Mesenteric fat pad (tissue), 1 donor: Measurements from ENCODE around the gene TP73. TPM values are rescaled to one million over a fixed set of nuclear protein-coding genes. Genes with fewer than 3 reads are reported as not detected.

ENCODE experiments used
- DNase-seq: peaks from one replicate; pipeline ENCODE4 v3.0.0-alpha.2; 2020; ENCODE audit warnings: low spot score
- total RNA-seq: library from RNA; stranded (reverse); fragmentation: NEBNext Ultra II Directional; extraction: Animal tissue kit (Norgen Biotek cat#: 25700); gene quantifications from one replicate; pipeline ENCODE4 v1.2.1, GENCODE V29; 2021
- donor health status: DM: yes; HTN: yes; CAD: no.

The TP73 gene
- total RNA-seq, 1 donor from 2014 or later: not detected

DNA sequence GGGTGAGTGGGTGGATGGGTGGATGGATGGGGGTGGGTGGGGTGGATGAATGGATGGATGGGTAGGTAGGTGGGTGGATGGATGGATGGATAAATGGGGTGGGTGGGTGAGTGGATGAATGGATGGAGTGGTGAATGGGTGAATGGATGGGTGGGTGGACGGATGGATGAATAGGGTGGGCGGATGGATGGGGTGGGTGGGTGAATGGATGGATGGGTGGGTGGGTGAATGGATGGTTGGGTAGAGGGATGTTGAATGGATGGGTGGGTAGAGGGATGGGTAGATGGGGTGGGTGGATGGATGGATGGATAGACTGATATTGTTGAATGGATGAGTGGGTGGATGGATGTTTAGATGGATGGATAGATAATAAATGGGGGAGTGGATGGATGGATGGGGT, 73.0 kb downstream of the TP73 start:
- DNase-seq: no peak

DNA sequence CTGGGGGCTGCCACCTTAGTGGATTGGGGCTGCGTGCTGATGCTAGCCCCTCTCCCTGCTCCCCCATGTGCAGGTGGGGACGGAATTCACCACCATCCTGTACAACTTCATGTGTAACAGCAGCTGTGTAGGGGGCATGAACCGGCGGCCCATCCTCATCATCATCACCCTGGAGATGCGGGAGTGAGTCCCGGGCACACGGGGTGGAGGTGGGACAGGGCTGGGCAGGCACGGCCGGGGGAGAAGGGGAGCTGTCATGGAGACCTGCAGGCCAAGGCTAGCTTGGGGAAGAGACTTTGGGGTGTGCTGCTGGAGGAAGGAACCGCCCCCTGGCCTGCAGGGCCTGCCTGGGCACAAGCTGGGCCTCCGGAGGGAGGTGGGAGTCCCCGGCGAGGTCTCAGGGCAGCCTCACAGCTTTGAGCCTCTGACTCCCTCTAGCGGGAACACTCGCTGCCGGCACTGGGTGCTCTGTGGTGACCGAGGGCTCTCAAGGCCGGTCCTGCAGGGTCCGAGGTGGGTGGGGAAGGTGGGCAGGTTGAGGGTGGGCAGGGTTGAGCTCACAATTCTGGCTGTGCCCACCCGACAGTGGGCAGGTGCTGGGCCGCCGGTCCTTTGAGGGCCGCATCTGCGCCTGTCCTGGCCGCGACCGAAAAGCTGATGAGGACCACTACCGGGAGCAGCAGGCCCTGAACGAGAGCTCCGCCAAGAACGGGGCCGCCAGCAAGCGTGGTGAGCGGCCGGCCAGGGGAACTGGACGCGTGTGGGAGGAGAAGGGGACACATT, 74.9 kb downstream of the TP73 start:
- no peak for DNase-seq

DNA sequence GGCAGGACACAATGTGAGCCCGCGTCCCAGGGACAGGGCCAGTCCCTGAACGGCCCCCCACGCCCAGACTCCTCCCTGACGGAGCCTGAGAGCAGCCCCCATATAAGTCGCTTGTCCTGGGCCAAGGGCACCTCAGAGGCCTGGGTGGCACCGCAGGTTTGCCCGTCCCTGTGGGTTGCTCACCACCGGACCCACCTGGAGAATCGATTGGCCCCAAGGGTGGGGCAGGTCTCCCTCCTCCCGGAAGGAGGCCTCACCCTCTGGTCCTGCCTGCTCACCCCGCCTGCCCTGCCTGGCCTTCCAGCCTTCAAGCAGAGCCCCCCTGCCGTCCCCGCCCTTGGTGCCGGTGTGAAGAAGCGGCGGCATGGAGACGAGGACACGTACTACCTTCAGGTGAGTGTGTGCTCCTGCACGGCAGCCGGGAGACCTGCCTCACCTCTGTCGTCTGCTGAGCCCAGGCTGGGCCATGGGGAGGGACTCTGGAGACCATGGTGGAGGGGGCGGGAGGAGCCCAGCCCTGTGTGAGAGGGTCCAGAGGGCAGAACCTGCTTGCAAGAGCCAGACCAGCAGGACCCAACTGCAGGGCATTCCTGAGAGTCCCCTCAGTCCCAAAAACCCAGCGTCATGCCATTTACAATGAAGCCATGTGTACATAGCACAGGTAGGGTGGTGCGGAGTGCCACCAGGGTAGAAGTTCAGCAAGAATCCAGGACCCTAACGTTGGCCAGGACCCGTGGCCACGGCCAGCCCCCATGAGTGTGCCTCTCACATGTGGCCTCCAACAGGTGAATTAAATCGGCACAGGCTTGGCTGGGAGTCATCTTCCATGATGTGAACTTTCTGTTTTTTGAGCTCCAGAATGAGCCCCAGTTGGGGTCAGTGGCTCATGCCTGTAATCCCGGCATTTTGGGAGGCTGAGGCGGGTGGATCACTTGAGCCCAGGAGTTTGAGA, 75.8 kb downstream of the TP73 start:
- no peak for DNase-seq

- no peak for DNase-seq
These were observed 77.6 kb downstream of the TP73 start for GRCh38 chr1:3729594-3730542.

DNA sequence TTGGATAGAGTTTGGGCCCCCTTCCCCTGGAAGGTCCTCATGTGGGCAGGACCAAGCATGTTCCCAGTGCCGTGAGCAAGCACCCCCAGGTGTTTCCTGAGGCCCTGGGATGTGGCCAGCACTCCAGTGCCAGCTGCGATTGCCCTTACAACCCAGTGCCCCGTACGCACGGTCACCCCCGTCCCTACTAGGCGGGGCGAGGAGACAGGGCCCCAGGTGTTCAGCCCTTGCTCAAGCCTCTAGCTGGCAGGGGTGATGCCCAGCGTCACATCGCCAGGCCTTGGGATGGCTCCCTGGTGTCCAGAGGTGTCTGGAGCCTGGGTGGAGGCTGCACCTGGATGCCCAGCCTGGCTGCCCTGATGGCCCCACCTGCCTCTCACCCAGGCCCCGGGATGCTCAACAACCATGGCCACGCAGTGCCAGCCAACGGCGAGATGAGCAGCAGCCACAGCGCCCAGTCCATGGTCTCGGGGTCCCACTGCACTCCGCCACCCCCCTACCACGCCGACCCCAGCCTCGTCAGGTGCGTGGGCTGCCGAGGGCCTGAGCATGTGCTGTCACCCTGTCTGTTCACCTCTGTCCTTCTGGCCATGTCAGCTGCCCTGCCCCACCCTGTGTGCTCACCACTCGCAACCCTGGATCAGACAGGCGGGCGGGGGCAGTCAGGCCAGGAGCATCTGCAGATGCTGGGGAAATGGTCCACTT, 78.4 kb downstream of the TP73 start:
- no peak for DNase-seq

GRCh38 chr1:3731583-3732433, 79.5 kb downstream of the TP73 start:
- DNase-seq: no peak

- DNase-seq: no peak
These were observed 80.2 kb downstream of the TP73 start for GRCh38 chr1:3732434-3733093.

GRCh38 chr1:3733094-3733882, 81.0 kb downstream of the TP73 start:
- DNase-seq: no peak

- no peak for DNase-seq
These were observed 81.7 kb downstream of the TP73 start for GRCh38 chr1:3733883-3734589.

DNA sequence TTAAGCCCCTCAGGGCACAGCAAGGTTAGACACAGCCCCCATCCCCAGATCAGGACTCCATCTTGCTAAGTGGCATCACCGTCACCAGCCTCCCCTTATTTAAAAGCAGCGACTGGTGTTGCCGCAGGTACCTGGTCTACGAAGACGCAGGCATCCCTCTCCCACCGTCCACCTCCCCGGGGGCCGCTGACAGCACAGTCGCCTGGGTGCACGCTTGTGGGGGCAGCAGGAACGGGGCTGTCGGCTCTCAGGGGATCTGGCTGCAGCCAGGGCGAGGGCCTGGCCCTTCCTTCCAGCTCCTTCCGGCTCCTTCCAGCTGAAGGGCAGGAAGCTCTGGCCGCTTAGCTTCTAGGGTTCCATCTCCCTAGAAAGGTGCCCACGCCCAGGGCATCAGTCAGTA, 82.3 kb downstream of the TP73 start:
- DNase-seq: no peak

DNA sequence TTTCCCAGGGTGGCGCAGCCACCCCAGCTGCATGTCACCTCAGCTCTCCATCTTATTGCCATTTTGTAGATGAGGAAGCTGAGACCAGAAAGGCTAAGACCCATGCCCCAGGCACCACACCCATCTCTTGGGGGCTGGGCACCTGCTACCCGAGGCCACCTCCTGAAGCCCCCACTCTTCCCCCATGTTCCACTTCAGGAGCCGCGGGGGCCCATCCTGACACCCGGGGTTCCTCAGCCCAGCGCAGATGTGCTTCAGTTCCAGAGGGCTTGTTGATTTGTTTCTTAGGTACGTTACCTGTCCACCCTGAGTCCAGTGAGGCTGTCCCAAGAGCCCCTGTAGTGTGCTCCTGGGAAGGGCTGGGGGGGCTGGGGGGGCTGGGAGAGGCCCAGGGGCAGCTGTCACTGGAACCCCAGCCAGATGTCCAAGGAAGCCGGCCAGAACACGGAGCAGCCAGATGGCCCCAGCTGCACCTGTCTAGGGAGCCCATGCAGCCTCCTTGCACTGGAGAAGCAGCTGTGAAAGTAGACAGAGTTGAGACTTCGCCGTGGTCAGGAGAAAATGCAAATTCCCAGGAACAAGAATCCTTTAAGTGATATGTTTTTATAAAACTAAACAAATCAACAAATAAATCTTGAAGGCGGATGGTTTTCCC, 82.8 kb downstream of the TP73 start:
- DNase-seq: no peak

DNA sequence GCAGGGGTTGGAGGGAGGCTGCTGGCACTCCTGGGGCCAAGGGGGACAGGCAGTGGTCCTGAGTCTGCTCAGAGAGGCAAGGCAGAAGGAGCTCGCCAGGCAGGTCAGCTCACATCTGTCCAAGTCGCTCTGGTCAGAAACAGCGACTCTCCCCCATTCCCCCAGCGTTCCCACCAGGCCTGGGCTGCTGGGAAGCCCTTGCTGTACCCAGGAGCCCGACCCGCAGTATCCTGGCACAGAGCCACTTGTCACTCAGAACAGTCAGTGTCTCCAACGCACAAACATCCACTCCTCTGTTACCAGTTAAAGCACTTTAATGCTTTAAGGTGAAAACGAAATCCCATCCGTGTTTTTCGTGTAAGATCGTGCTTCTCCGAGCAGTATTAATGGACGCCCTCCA, 83.4 kb downstream of the TP73 start:
- no peak for DNase-seq

- DNase-seq: no peak
These were observed 83.8 kb downstream of the TP73 start for GRCh38 chr1:3736131-3736561.

- DNase-seq: no peak
These were observed 84.4 kb downstream of the TP73 start for GRCh38 chr1:3736708-3737107.

- DNase-seq: no peak
These were observed 86.6 kb downstream of the TP73 start for GRCh38 chr1:3738943-3739342.

- DNase-seq: no peak
These were observed 87.7 kb downstream of the TP73 start for GRCh38 chr1:3740042-3740441.

GRCh38 chr1:3740752-3741151, 88.4 kb downstream of the TP73 start:
- no peak for DNase-seq
